Anterior cingulate cortex (tissue), 58 donors: Measurements from ENCODE around the gene CMTM7.

Experiments
- DNase-seq, 58 donors: peaks; one replicate each; lab custom pipeline; 2025; lab: John Stamatoyannopoulos, UW

CMTM7 gene

DNA sequence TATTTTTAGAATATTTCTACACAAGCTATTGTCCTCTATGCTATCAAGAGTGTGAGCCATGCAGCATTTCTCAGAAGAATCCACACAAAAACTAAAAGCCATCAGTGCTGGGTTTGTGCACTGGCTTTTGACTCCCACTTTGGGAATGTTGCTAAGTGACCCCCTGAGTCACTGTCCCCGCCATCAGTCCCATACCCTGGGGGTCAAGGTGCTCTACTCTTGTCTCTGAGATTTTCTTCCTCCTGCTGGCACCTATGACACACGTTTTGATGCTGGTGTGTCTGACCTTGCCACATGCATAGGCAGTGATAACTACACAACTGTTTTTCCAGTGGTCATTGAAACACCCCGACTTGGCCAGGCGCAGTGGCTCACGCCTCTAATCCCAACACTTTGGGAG lies 19.8 kb downstream of the CMTM7 start:
- no peak for DNase-seq

DNA sequence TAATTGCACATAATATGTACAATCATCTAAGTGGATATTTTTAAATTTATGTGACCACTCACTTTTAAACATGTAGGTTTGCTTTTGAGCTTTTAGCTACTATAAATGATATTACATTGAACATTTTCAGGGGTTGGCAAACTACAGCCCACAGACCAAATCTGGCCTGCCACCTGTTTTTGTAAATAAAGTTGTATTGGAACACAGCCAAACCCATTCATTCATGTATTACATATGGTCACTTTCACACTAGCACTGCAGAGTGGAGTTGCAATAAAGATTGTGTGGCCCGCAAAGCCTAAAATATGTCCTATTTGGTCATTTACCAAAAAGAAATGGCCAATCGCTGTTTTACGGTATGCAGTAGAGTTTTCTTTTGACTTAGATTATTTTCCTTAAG lies 21.2 kb downstream of the CMTM7 start:
- no peak for DNase-seq

DNA sequence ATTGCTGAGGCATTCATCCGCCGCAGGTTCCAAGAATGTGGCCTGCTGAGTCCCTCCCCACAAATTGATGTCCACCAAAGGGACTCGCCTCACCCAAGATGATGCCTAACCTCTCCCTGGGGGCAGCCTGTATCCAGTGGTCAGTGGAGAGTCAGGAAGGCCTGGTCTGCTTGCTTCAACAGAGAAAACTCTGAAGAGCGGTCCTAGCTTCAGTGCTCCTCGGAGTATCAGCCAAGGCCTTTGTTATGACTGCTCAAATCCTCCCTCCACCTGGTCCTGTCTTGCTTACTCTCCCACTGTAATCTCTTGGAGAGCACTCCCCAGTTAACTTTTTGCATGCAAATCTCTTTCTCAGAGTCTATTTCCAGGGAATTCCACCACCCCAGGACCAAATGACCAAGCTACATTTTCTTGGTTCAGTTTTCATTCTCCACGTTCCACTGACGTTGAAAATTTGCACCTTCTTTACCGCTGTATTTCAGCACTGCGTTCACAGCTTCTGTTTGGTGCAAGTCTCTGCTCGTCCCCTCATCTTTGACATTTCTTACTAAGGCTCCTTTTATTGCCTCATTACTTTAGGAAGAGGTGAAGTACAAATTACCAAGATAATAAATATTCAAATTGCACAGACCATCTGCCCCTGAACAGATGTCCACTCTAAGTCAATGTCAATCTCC lies 22.3 kb downstream of the CMTM7 start:
- no peak for DNase-seq

DNA sequence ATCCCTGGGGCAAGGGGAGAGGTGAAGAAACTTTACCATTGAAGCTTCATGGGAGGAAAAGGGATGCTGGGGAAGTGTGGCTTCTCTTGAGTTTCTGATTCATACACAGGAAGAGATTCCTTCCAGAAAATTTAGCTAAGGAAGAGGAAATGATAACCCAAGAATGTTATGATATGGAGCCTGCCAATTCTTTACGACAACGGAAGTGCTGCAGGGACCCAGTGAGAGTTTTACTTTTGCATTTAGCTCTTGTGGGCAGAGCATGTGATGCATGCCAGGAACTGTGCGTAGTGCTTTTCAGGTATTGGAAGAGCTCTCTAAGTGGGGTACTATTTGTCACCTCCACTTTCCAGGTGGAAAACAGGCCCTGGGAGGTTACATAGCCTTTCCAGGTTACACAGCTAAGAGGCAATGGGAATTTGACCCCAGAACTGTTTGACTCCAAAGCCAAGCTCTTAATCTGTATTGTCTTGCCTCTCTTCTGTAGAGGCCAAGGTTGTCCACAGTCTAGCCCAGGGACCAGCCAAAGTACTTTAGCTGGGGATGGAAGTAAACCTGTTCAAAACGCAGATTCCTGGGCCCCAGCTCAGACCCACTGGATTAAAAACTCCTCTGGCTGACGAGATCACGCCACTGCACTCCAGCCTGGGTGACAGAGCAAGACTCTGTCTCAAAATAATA lies 23.0 kb downstream of the CMTM7 start:
- DNase-seq, result no peak

DNA sequence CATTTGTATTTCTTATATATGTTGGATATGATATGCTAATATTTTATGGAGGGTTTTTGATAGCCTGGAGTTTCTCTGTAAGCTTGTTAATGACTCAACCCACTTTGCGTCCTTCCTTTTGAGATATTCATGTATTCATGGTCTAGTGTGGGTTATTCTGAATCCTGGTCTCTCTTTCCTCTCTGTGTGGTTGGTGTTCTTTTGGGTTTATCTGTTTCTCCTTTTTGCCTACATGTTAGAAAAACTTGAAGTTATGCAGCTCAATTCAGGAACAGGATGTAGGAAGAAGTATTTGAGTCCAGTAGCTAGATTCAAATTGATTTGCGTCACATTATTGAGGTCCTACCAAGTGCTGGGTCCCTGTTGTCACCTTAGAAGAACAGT lies 28.1 kb downstream of the CMTM7 start:
- DNase-seq, result no peak

DNA sequence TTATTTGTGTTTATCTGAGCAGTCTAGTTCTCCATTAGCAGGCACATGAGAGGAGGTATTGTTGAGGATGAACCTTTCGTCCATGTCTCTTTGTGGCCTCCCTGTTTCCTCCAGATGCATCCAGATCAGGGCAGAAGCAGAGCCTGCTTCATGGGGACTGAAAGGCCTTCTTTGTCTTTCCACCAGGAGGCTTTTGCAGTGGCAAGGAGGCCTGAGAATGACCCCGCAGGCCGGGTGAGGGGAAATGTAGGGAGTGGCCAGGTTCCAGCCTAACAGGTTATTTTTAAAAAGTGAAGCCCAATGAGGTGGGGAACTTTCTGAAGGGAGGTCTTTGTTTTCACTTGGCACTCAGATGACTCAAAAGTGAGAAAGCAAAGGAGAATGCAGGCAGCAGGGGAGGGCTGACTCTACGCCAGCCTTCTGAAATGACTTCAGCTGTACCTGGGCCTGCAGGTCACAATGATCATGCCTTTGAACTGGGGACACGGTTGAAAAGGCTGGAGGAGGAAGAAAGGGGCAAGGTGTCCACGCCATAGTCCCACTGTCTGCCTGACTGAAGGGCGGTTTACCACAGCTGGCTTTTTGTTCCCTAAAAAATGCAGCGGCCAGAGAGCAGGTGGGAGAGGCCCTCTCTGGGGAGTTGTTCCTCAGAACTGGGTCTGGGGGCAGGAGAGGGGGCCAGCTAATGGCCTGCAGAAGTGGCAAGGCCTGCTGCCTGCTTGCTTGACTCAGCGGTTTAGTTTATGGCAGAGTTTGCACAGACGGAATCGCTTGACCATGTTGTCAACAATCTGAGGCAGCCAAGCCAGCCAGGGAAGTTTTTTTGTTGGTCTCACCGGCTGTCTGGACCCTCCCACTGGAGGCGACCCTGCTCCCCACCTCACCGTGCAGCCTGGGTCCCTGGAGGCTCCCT lies 28.7 kb downstream of the CMTM7 start:
- DNase-seq, result peak in 4 of 58 donors; percentile 12 to 48 (median 18)

DNA sequence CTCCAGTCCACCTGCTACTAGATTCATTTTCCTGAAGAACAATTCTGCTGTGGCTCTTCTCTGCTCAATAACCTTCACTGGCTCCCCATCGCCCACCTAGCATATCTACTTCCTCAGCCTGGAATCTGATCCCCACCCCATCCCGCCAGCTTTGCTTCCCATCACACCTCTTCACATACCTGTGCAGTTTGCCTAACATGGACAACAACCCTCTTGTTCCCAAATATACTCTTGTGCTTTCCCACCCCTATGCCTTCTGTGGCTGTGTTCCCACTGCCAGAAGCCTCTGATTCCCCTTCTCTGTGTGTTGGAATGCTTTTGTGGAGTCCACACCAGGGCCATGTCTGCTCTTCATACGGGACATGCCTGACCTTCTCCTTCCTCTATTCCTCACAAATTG lies 29.5 kb downstream of the CMTM7 start:
- no peak for DNase-seq

DNA sequence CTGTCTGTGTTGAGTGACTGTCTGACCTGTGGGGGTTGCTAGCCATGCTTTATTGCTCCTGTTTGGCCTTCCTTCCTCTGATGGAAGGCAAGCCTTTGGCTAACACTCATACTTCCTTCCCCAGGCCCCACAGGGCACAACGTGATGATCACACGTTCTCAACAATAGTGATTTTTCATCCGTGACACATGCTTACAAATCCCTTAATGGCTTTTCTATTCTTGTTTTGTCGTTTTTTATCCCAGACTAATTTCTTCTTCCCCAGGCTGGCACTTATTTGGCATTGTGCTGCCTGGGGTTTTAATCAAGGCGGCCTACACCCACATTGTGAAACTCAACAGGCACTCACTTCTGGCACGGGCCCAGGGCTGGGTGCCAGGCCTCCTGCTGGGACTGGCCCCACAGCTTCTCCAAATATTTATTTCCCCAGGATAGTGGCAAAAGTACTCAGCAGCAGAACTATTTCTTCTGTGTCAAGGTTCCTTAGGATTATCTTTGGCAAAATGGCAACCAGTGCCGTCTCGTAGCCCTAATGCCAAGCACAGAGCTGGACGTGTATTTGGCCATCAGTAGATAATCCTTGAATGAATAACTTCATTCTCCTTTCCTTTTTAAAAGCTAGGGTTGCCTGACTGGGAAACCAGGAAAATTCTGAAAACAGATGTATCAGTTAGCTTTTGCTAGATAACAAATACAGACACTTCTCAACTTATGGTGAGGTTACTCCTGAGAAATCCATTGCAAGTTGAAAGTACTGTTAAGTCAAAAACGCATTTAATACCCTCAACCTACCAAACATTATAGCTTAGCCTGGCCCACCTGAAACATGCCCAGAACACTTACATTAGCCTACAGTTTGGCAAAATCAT lies 30.6 kb downstream of the CMTM7 start:
- DNase-seq, result peak in 15 of 58 donors; percentile 3 to 71 (median 20)

DNA sequence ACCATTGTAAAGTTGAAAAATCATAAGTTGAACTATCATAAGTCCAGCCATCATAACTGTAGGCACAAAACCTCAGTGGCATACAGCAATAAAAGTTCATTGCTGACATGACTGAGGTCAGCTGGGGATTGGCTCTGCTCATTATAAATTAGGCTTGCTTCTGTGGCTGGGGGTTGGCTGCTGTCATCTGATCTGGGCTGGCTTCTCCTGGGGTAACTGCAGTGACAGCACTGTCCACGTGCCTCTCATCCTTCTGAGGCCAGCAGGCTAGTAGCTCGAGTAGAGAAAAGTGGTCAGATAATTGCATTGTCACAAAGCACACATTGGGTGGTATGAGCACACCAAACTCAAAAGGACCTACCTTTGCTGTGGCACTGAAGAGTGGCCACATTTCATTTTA lies 31.3 kb downstream of the CMTM7 start:
- peak in 1 of 58 donors; percentile 17 for DNase-seq

DNA sequence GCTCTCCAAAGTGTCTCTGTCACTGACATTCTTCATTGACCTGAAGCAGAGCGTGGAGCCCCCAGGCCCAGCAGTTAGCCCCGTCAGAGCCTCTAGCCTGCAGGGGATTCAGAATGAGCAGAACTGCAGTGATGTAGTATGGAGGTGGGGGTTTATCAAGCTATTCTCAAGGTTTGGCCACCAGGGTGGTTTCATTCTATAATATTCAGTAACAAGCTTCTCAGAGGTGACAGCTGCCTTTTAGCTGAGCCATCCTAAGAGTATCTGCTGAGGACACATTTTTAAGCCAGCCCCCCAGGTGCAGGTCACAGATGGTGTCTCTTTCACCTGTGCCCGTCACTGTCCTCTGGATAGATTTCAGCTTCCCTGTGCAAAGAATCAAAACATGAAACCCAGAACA lies 31.9 kb downstream of the CMTM7 start:
- DNase-seq, result no peak

DNA sequence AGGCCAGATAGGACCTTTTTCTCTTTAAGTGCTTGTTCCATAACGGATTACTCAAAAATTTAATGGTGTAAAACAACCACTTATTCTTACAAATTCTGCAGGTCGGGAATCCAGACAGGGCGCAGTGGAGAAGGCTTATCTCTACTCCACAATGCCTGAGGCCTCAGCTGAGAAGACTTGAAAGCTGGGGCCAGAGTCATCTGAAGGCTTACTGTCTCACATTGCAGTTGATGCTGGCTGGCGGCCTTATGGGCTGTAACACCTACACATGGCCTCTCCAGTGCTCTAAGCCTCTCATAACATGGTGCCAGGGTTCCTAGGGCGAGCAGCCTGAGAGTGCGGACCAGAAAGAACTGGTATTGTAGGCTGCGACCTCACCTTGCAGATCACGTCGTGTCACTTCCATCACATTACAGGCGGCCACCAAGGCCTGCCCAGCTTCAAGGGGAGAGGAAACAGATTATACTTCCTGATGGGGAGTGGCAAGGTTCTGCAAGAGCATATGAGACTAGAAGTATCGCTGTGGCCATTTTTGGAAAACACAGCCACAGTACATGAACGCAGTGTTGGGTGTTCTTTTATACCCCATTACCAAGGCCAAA lies 32.4 kb downstream of the CMTM7 start:
- DNase-seq, result no peak

DNA sequence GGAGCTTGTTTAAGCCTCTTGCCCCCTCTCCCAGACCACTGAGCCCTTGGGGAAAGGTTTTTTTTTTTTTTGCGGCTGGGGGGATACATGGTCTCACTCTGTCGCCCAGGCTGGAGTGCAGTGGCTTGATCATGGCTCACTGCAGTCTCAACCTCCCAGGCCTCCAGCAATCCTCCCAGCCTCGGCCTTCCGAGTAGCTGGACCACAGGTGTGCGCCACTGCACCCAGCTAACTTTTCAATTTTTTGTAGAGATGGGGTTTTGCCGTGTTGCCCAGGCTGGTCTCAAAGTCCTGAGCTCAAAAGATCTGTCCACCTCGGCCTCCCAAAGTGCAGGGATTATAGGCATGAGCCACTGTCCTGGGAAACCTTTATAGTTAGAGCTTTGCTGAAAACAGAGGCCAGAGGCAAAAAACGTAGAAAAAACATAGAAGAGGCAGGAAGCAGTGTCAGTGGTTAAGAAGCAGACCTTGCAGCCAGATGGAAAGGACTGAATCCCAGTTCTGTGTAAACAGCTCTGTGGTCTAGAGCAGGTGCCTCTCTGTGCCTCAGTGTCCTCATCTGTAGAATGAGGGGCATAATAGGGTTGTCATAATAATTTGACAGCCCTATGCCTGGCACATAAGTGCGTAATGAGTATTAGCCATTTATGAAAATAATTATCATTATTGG lies 33.1 kb downstream of the CMTM7 start:
- DNase-seq, result no peak

DNA sequence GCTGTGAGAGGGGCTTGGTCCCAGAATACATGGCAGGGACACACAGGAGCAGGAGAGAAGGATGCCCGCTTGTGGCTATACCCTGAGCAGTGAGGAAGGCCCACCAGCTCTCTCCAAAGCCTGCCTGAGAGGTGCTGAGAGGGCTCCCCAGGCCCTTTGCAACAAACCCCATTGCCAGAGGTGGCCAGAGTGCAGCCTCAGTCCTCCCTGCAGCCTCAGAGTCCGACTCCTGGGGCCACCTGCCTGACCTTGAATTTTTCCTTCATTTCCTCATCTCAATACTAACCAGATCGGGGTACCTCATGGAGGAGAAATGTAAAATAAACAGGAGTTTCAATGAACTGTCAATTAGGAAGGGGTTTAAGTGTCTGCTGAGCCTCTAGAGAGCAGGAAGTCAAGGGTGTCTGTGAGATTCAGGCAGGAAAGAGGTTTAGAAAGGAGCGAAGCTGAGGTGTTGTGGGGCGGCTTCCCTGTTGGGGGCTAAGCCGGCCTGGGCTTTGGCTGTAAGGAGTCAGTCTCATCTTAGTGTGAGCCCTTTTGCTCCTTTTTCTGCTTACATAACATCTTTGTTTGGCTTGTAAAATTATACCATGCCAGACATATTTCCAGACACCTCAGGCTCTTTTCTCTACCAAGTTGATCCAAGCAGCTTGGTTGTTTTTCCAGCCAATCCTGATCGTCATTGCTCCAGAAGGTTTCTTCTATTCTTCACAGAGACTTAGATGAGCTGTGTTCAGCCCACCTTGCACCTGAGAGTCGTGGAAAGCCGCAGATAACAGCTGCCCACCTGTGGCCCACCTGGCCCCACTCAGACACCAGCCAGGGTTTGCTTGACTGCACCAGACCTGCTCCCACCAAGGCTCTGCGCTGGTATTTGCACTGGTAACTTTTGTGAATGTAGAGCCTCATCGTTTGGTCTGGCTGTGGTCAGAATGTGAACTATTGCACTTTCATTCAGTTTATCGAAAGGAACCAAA lies 36.7 kb downstream of the CMTM7 start:
- DNase-seq, result no peak

DNA sequence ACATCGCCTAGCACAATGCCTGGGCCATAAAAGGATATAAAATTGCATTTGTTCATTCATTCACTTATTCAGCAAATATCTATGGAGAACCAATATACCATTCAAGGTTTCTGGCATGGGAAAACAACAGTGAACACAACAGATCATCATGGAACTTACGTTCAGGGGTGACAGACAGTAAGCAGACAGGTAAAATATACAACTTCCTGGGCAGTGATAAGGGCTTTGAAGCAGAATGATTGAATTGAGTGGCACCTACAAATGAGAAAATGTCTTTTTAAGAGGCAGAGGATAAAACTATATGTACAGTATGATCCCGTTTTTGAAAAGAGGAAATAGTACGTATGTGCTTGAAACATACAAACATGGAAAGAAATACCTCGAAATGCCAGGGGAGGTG lies 39.2 kb downstream of the CMTM7 start:
- no peak for DNase-seq

DNA sequence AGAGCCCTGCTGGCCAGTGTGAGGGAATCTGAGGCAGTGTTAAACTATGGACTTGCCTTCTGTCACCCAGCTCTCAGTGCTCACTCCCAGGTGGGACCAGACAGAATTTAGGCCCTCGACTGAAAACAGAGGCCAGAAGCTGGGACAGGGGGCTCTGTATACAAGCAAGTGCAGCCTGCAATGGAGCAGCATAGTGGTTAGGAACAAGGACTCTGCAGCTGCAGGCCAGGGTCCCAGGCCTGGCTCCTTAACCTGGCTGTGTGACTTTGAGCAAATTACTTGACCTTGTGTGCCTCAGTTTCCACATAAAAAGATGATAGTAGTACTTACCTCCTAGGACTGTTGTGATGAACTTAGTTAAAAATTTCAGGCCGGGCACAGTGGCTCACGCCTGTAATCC lies 39.8 kb downstream of the CMTM7 start:
- DNase-seq, result no peak

DNA sequence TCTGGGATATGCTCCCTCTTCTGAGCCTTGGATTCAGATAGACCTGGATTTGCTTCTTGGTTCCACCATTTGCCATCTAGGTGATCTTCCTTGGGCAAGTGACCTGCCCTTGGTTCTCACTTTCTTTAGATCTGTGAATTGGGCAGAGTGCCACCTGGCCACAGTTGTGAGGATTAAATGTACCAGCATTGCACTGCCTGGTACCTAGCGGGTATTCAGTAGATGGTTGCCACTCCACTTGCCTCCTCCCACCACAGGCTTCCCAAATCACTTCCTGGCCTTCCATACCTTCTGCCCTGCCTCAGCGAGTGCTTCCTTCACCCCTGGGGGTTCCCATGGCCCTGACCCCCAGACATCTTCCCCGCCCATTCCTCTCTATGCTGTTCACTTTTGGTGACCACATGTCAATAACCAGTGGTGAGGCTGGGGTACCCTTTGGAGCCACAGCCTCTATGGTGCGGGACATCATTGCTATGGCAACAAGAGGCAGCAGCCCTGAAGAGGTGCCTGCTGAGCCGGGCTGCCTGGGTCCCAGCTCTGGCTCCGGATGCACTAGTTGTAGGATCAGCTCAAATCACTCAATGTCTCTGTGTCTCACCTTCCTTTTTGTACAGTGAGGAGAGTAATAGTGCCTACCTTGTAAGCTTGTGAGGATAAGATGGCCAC lies 40.5 kb downstream of the CMTM7 start:
- no peak for DNase-seq

DNA sequence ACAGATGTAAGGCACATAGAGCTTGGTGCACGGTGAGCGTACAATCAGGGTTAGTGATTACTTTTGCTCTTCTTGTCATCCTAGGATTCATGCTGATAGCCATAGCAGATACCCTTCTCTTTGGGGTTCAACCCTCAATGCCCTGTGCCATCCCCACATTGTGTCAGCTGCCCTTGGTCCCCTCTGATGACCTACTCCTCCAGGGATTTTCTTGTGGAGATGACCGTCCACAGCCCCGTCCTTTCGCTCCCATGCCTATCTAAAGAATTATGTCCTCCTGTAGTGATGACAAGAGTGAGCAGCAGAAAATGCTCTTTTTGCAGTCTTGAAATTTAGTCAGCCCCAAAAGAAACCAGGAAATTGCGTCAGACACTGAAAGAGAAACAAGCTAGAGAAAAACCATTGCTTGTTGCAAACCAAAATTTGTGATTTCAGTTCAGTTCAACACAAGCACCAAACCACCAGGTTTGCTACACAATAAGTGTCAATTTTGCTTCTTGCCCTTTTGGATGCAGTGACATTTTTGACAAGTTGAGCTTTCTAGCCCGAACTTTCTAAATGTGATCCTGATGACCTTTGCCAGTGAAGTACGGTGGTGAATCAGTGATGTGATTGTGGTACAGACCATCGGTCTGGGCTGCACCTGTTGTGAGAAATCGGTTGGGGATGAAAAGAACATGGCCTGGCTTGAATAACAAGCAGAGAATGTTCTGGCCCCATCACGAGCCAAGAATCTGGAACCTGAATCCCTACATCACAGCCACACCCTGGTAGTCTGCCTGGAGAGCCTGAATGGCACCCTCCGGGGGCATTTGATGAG lies 41.3 kb downstream of the CMTM7 start:
- no peak for DNase-seq
